ENCODE results near the gene GAB2. TPM values are rescaled to one million over a fixed set of nuclear protein-coding genes. Genes with fewer than 3 reads are reported as not detected.
"Not testable (repeated sequence)": the region's sequence is repeated elsewhere in the genome, so short reads cannot be mapped to it uniquely, and the experiment has no call there.

GAB2 gene
- total and polyA plus RNA-seq, 2 donors (not counting 1 experiment from before 2014, with no cell fraction given): 5.8 to 85.9 TPM

GRCh38 chr11:78177216-78177615 lies 240.4 kb downstream of the GAB2 start:
- Histone ChIP-seq H3K9ac (ENCODE audit: low read length) (no peak overlapping the region), H3K4me1 (ENCODE audit: control insufficient read depth in 2 of 2, insufficient read depth in 2 of 2, low read length in 2 of 2) (no peaks in the 10 kb centered on the region), H3K4me3 (ENCODE audit: control extremely low read depth in 1 of 5, extremely low read depth in 1 of 5, insufficient read depth in 1 of 5, low read depth in 2 of 5, low read length in 4 of 5) (no peak overlapping the region), H2AFZ (ENCODE audit: insufficient read depth, low read depth, low read length, poor library complexity, severe bottlenecking) (no peak overlapping the region), H3K27ac (ENCODE audit: low read length in 2 of 2) (no peak overlapping the region), H3K27me3 (replicated peaks in 1 of 4; ENCODE audit: control extremely low read depth in 1 of 4, control insufficient read depth in 3 of 4, insufficient read depth in 4 of 4, low read length in 3 of 4) (no peaks in the 10 kb centered on the region), H3K79me2 (ENCODE audit: control insufficient read depth, insufficient read depth, low read length) (no peaks in the 10 kb centered on the region), H3K36me3 (replicated peaks in 1 of 2; ENCODE audit: control extremely low read depth in 1 of 2, control insufficient read depth in 1 of 2, extremely low read depth in 1 of 2, insufficient read depth in 2 of 2, low read length in 1 of 2) (peaks cover 0 to 3% of the 10 kb centered on the region in 2 experiments), H3K4me2 (replicated peaks; ENCODE audit: low read depth, low read length, poor library complexity, severe bottlenecking) (no peak overlapping the region), H4K20me1 (ENCODE audit: control insufficient read depth, insufficient read depth, low read length, poor library complexity, severe bottlenecking) (no peaks in the 10 kb centered on the region), H3K9me3 (ENCODE audit: control extremely low read depth in 1 of 3, control insufficient read depth in 2 of 3, insufficient read depth in 1 of 3, low read length in 2 of 3) (peaks cover 0 to 2% (median 0%) of the 10 kb centered on the region in 3 donors)
- ChIA-PET CTCF (no interaction called here), POLR2A (no interaction called here)
- no peak for DNase-seq
- no peak overlapping the region for H3K27ac Mint-ChIP-seq
- no peaks in the 10 kb centered on the region for H3K27me3 Mint-ChIP-seq
- peaks cover 12% of the 10 kb centered on the region for H3K9me3 Mint-ChIP-seq (ENCODE audit: insufficient read depth)
- intact Hi-C loops (cut with micrococcal nuclease): no loop called here
- 94% methylated on average over 7 of the region's 7 CpGs for WGBS (ENCODE audit: insufficient coverage)
- no peak for ATAC-seq (ENCODE audit: low read depth)
- no peaks in the 10 kb centered on the region for H3K4me1 Mint-ChIP-seq
- H3K4me3 Mint-ChIP-seq: no peak overlapping the region
- no peak for TF ChIP-seq CTCF (IDR thresholded peaks at IDR 0.05)
- TF ChIP-seq EZH2 (IDR thresholded peaks at IDR 0.05; ENCODE audit: borderline replicate concordance, insufficient read depth, low read depth, low read length, poor library complexity, severe bottlenecking): no peak

GRCh38 chr11:78176605-78177141 lies 240.9 kb downstream of the GAB2 start:
- Histone ChIP-seq H3K4me2 (replicated peaks; ENCODE audit: low read depth, low read length, poor library complexity, severe bottlenecking) (no peak overlapping the region), H3K9ac (ENCODE audit: low read length) (no peak overlapping the region), H4K20me1 (ENCODE audit: control insufficient read depth, insufficient read depth, low read length, poor library complexity, severe bottlenecking) (no peaks in the 10 kb centered on the region), H3K79me2 (ENCODE audit: control insufficient read depth, insufficient read depth, low read length) (no peaks in the 10 kb centered on the region), H3K27me3 (replicated peaks in 1 of 4; ENCODE audit: control extremely low read depth in 1 of 4, control insufficient read depth in 3 of 4, insufficient read depth in 4 of 4, low read length in 3 of 4) (no peaks in the 10 kb centered on the region), H3K27ac (ENCODE audit: low read length in 2 of 2) (no peak overlapping the region), H3K4me3 (ENCODE audit: control extremely low read depth in 1 of 5, extremely low read depth in 1 of 5, insufficient read depth in 1 of 5, low read depth in 2 of 5, low read length in 4 of 5) (no peak overlapping the region), H2AFZ (ENCODE audit: insufficient read depth, low read depth, low read length, poor library complexity, severe bottlenecking) (no peak overlapping the region), H3K4me1 (ENCODE audit: control insufficient read depth in 2 of 2, insufficient read depth in 2 of 2, low read length in 2 of 2) (no peaks in the 10 kb centered on the region), H3K36me3 (replicated peaks in 1 of 2; ENCODE audit: control extremely low read depth in 1 of 2, control insufficient read depth in 1 of 2, extremely low read depth in 1 of 2, insufficient read depth in 2 of 2, low read length in 1 of 2) (peaks cover 0 to 3% of the 10 kb centered on the region in 2 experiments), H3K9me3 (ENCODE audit: control extremely low read depth in 1 of 3, control insufficient read depth in 2 of 3, insufficient read depth in 1 of 3, low read length in 2 of 3) (peaks cover 0 to 2% (median 0%) of the 10 kb centered on the region in 3 donors)
- DNase-seq: no peak
- H3K27ac Mint-ChIP-seq: no peak overlapping the region
- H3K9me3 Mint-ChIP-seq (ENCODE audit: insufficient read depth): peaks cover 12% of the 10 kb centered on the region
- H3K4me1 Mint-ChIP-seq: no peaks in the 10 kb centered on the region
- intact Hi-C loops (cut with micrococcal nuclease): no loop called here
- ChIA-PET CTCF (no interaction called here), POLR2A (no interaction called here)
- H3K4me3 Mint-ChIP-seq: no peak overlapping the region
- no peak for TF ChIP-seq CTCF (IDR thresholded peaks at IDR 0.05)
- no peaks in the 10 kb centered on the region for H3K27me3 Mint-ChIP-seq
- WGBS (ENCODE audit: insufficient coverage): 100% methylated on average over 5 of the region's 10 CpGs
- ATAC-seq (ENCODE audit: low read depth): no peak

GRCh38 chr11:78175862-78176261 lies 241.8 kb downstream of the GAB2 start:
- H2AFZ ChIP-seq (ENCODE audit: insufficient read depth, low read depth, low read length, poor library complexity, severe bottlenecking); POLR2A ChIA-PET; intact Hi-C loops (cut with micrococcal nuclease); H4K20me1 ChIP-seq (ENCODE audit: control insufficient read depth, insufficient read depth, low read length, poor library complexity, severe bottlenecking); H3K79me2 ChIP-seq (ENCODE audit: control insufficient read depth, insufficient read depth, low read length); H3K27me3 ChIP-seq (replicated peaks in 1 of 4; ENCODE audit: control extremely low read depth in 1 of 4, control insufficient read depth in 3 of 4, insufficient read depth in 4 of 4, low read length in 3 of 4); H3K4me2 ChIP-seq (replicated peaks; ENCODE audit: low read depth, low read length, poor library complexity, severe bottlenecking); H3K36me3 ChIP-seq (replicated peaks in 1 of 2; ENCODE audit: control extremely low read depth in 1 of 2, control insufficient read depth in 1 of 2, extremely low read depth in 1 of 2, insufficient read depth in 2 of 2, low read length in 1 of 2); H3K4me3 ChIP-seq (ENCODE audit: control extremely low read depth in 1 of 5, extremely low read depth in 1 of 5, insufficient read depth in 1 of 5, low read depth in 2 of 5, low read length in 4 of 5); H3K27ac Mint-ChIP-seq; H3K4me1 ChIP-seq (ENCODE audit: control insufficient read depth in 2 of 2, insufficient read depth in 2 of 2, low read length in 2 of 2); ATAC-seq (ENCODE audit: low read depth); H3K27me3 Mint-ChIP-seq; H3K4me1 Mint-ChIP-seq; DNase-seq; H3K9me3 Mint-ChIP-seq (ENCODE audit: insufficient read depth); H3K27ac ChIP-seq (ENCODE audit: low read length in 2 of 2); H3K9me3 ChIP-seq (ENCODE audit: control extremely low read depth in 1 of 3, control insufficient read depth in 2 of 3, insufficient read depth in 1 of 3, low read length in 2 of 3); H3K9ac ChIP-seq (ENCODE audit: low read length); CTCF ChIA-PET; H3K4me3 Mint-ChIP-seq: not testable (repeated sequence)
- WGBS (ENCODE audit: insufficient coverage): 95% methylated on average over 2 of the region's 3 CpGs
